Neural cell (in vitro differentiated cells): ENCODE results near the gene MCC. TPM values are rescaled to one million over a fixed set of nuclear protein-coding genes. Genes with fewer than 3 reads are reported as not detected.

Source experiments
- H2AFZ ChIP-seq: fragments of 200-600, 300-800 bp; sonication (generic), shearing (Covaris generic); 2 replicates; pipeline ENCODE4 v1.6.0; 2014; ENCODE audit warnings: low read depth, mild to moderate bottlenecking, antibody characterized with exemption, low read length, moderate library complexity
- H3F3A ChIP-seq: fragments of 200-600 bp; shearing (Covaris generic); 2 replicates; pipeline ENCODE4 v1.6.1; 2016; ENCODE audit warnings: mild to moderate bottlenecking, moderate library complexity, mixed read lengths, antibody characterized with exemption, low read length; ENCODE audit not compliant: insufficient read depth, poor library complexity, severe bottlenecking
- H3K27ac ChIP-seq: fragments of 200-600, 300-800 bp; sonication (generic), shearing (Covaris generic); 2 replicates; pipeline ENCODE4 v1.5.1; 2014; ENCODE audit warnings: mild to moderate bottlenecking, low read length, moderate library complexity
- H3K27me3 ChIP-seq: fragments of 300-800, 200-600 bp; sonication (generic), shearing (Covaris generic); 2 replicates; pipeline ENCODE4 v1.6.0; 2014; ENCODE audit warnings: mild to moderate bottlenecking, low read depth, low read length, moderate library complexity; ENCODE audit not compliant: insufficient read depth
- H3K36me3 ChIP-seq: fragments of 300-800, 200-600 bp; sonication (generic), shearing (Covaris generic); 2 replicates; pipeline ENCODE4 v1.5.1; 2014; ENCODE audit warnings: mild to moderate bottlenecking, antibody characterized with exemption, low read length, moderate library complexity; ENCODE audit not compliant: insufficient read depth
- H3K4me2 ChIP-seq: fragments of 300-800, 200-600 bp; sonication (generic), shearing (Covaris generic); 2 replicates; pipeline ENCODE4 v1.6.0; 2014; ENCODE audit warnings: mild to moderate bottlenecking, low read length
- H3K4me3 ChIP-seq: fragments of 300-800, 200-600 bp; sonication (generic), shearing (Covaris generic); 2 replicates; pipeline ENCODE4 v1.5.1; 2014; ENCODE audit warnings: mild to moderate bottlenecking, low read length, moderate library complexity
- H3K79me2 ChIP-seq: fragments of 200-600 bp; shearing (Covaris generic); replicated peaks from 2 replicates; pipeline ENCODE4 v1.6.0; 2014; ENCODE audit warnings: mild to moderate bottlenecking, low read length, moderate library complexity; ENCODE audit not compliant: insufficient read depth
- H3K9ac ChIP-seq: fragments of 300-800, 200-600 bp; sonication (generic), shearing (Covaris generic); 2 replicates; pipeline ENCODE4 v1.6.1; 2016; ENCODE audit warnings: mild to moderate bottlenecking, low read length, mixed read lengths
- H3K9me2 ChIP-seq: fragments of 200-600 bp; shearing (Covaris generic); 2 replicates; pipeline ENCODE4 v1.6.1; 2016; ENCODE audit warnings: mild to moderate bottlenecking, low read length, mixed read lengths; ENCODE audit not compliant: insufficient read depth
- H3K9me3 ChIP-seq: fragments of 200-600, 300-800 bp; sonication (generic), shearing (Covaris generic); 2 replicates; pipeline ENCODE4 v1.6.1; 2016; ENCODE audit warnings: mild to moderate bottlenecking, mixed run types, low read length, moderate library complexity, mixed read lengths
- H4K20me1 ChIP-seq: fragments of 200-600 bp; shearing (Covaris generic); 2 replicates; pipeline ENCODE4 v1.6.1; 2016; ENCODE audit warnings: mild to moderate bottlenecking, mixed run types; ENCODE audit not compliant: insufficient read depth
- EP300 ChIP-seq: fragments of 450-650 bp; conservative IDR thresholded peaks from 2 replicates; pipeline ENCODE4 v1.6.1; 2014; ENCODE audit warnings: antibody characterized with exemption, mild to moderate bottlenecking, moderate library complexity; ENCODE audit not compliant: poor library complexity, severe bottlenecking
- EZH2 ChIP-seq: fragments of 200-600, 300-800 bp; shearing (Covaris generic), sonication (generic); IDR thresholded peaks from 2 replicates; pipeline ENCODE4 v1.6.1; 2014; ENCODE audit warnings: antibody characterized with exemption, low read length, borderline replicate concordance, mild to moderate bottlenecking; ENCODE audit not compliant: insufficient read depth, poor library complexity, severe bottlenecking
- MXI1 ChIP-seq: fragments of 450-650 bp; conservative IDR thresholded peaks from 2 replicates; pipeline ENCODE4 v1.6.1; 2014; ENCODE audit warnings: antibody characterized with exemption, mild to moderate bottlenecking; ENCODE audit not compliant: poor library complexity, severe bottlenecking
- POLR2AphosphoS5 ChIP-seq: IDR thresholded peaks from 2 replicates; pipeline ENCODE4 v1.6.1; 2012
- RAD21 ChIP-seq: fragments of 450-650 bp; conservative IDR thresholded peaks from 2 replicates; pipeline ENCODE4 v1.6.1; 2014; ENCODE audit warnings: antibody characterized with exemption, mild to moderate bottlenecking, moderate library complexity
- SMC3 ChIP-seq: fragments of 450-650 bp; conservative IDR thresholded peaks from 2 replicates; pipeline ENCODE4 v1.6.1; 2014; ENCODE audit warnings: antibody characterized with exemption, mild to moderate bottlenecking, moderate library complexity; ENCODE audit not compliant: poor library complexity
- TAF1 ChIP-seq: IDR thresholded peaks from 2 replicates; pipeline ENCODE4 v1.6.1; 2012; ENCODE audit warnings: low read depth
- polyA plus RNA-seq: library from polyadenylated mRNA; depleted of rRNA; stranded (reverse); fragments of >200 nt; gene quantifications from 2 replicates; pipeline ENCODE4 v1.2.3, GENCODE V29; 2014
- TF ChIP-seq, protein P1 (sequence below): fragments of 450-650 bp; IDR thresholded peaks from 2 replicates; pipeline ENCODE4 v1.5.1; 2014; ENCODE audit warnings: antibody characterized with exemption, mild to moderate bottlenecking, moderate library complexity; ENCODE audit not compliant: poor library complexity, severe bottlenecking
- TF ChIP-seq, protein P2 (sequence below): IDR thresholded peaks from 2 replicates; pipeline ENCODE4 v1.6.1; 2012; ENCODE audit warnings: borderline replicate concordance

MCC gene
- polyA plus RNA-seq, 1 donor from 2014 or later: 2.2 TPM

- H3K4me3 ChIP-seq: no peak overlapping the region
- H2AFZ ChIP-seq: no peak overlapping the region
- H4K20me1 ChIP-seq: no peaks in the 10 kb centered on the region
- H3K36me3 ChIP-seq: no peaks in the 10 kb centered on the region
- H3K9ac ChIP-seq: no peak overlapping the region
- no peaks in the 10 kb centered on the region for H3K9me2 ChIP-seq
- TF ChIP-seq EP300 (no peak), TAF1 (no peak), MXI1 (no peak), EZH2 (no peak), RAD21 (no peak), SMC3 (no peak), POLR2AphosphoS5 (no peak)
- TF ChIP-seq, protein P1, sequence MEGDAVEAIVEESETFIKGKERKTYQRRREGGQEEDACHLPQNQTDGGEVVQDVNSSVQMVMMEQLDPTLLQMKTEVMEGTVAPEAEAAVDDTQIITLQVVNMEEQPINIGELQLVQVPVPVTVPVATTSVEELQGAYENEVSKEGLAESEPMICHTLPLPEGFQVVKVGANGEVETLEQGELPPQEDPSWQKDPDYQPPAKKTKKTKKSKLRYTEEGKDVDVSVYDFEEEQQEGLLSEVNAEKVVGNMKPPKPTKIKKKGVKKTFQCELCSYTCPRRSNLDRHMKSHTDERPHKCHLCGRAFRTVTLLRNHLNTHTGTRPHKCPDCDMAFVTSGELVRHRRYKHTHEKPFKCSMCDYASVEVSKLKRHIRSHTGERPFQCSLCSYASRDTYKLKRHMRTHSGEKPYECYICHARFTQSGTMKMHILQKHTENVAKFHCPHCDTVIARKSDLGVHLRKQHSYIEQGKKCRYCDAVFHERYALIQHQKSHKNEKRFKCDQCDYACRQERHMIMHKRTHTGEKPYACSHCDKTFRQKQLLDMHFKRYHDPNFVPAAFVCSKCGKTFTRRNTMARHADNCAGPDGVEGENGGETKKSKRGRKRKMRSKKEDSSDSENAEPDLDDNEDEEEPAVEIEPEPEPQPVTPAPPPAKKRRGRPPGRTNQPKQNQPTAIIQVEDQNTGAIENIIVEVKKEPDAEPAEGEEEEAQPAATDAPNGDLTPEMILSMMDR: no peak
- TF ChIP-seq, protein P2, sequence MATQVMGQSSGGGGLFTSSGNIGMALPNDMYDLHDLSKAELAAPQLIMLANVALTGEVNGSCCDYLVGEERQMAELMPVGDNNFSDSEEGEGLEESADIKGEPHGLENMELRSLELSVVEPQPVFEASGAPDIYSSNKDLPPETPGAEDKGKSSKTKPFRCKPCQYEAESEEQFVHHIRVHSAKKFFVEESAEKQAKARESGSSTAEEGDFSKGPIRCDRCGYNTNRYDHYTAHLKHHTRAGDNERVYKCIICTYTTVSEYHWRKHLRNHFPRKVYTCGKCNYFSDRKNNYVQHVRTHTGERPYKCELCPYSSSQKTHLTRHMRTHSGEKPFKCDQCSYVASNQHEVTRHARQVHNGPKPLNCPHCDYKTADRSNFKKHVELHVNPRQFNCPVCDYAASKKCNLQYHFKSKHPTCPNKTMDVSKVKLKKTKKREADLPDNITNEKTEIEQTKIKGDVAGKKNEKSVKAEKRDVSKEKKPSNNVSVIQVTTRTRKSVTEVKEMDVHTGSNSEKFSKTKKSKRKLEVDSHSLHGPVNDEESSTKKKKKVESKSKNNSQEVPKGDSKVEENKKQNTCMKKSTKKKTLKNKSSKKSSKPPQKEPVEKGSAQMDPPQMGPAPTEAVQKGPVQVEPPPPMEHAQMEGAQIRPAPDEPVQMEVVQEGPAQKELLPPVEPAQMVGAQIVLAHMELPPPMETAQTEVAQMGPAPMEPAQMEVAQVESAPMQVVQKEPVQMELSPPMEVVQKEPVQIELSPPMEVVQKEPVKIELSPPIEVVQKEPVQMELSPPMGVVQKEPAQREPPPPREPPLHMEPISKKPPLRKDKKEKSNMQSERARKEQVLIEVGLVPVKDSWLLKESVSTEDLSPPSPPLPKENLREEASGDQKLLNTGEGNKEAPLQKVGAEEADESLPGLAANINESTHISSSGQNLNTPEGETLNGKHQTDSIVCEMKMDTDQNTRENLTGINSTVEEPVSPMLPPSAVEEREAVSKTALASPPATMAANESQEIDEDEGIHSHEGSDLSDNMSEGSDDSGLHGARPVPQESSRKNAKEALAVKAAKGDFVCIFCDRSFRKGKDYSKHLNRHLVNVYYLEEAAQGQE: no peak
- H3K27me3 ChIP-seq: no peaks in the 10 kb centered on the region
- H3K9me3 ChIP-seq: no peaks in the 10 kb centered on the region
- H3F3A ChIP-seq: no peaks in the 10 kb centered on the region
- no peak overlapping the region for H3K27ac ChIP-seq
- no peak overlapping the region for H3K4me2 ChIP-seq
- H3K79me2 ChIP-seq: no peaks in the 10 kb centered on the region
These were observed 290.6 kb downstream of the MCC start for GRCh38 chr5:113197456-113198200.

DNA sequence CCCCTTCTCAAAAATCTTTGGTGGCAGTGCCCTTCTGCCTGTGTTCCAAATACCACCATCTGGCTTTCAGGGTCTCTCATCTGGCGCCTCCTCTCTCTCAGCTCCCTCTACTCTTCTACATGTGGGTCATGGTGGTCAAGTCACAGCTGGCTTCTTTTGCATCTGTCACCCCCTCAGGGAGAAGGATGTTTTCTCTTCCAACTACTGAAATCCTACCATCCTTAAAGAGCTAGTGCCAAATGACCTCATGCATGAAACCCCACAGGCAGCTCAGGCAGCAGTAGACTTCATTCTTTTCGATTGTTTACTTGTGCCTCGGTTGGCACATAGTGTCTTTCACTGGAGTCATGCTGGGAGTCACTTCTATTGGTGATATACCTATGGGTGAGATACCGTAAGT lies 292.5 kb downstream of the MCC start:
- H3K27me3 ChIP-seq: no peaks in the 10 kb centered on the region
- TF ChIP-seq EZH2: no peak
- H2AFZ ChIP-seq: no peak overlapping the region
- H3K79me2 ChIP-seq: no peaks in the 10 kb centered on the region
- no peaks in the 10 kb centered on the region for H3K9me3 ChIP-seq
- no peak overlapping the region for H3K9ac ChIP-seq
- no peaks in the 10 kb centered on the region for H3K9me2 ChIP-seq
- H3K4me2 ChIP-seq: no peak overlapping the region
- H4K20me1 ChIP-seq: no peaks in the 10 kb centered on the region
- no peaks in the 10 kb centered on the region for H3K36me3 ChIP-seq
- H3K27ac ChIP-seq: no peak overlapping the region
- no peak overlapping the region for H3K4me3 ChIP-seq
- H3F3A ChIP-seq: no peaks in the 10 kb centered on the region
